Measurements from ENCODE around the gene CHL1. TPM values are rescaled to one million over a fixed set of nuclear protein-coding genes. Genes with fewer than 3 reads are reported as not detected.

Gene CHL1
- total and polyA plus RNA-seq, 2 experiments from 2014 or later: 1.4 to 1.9 TPM

DNA sequence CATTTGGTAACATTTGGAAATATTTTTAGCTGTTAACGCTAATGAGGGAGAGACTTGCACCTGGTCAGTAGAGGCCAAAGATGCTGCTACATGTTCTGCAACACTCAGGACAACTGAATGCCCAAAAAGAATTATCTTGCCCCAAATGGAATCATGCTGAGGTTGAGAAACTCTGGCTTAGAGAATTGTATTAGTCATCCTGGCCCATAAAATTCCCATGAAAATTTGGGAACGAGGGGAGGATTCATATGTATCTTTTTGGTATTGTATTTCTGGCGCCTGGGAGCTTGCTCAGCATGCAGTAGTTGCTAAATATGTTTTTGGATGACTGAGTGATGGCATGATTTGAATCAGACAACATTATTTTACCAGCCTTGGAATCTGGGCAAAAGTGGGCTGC is 59.9 kb downstream of the CHL1 start (continued):
- TF ChIP-seq, protein P1, sequence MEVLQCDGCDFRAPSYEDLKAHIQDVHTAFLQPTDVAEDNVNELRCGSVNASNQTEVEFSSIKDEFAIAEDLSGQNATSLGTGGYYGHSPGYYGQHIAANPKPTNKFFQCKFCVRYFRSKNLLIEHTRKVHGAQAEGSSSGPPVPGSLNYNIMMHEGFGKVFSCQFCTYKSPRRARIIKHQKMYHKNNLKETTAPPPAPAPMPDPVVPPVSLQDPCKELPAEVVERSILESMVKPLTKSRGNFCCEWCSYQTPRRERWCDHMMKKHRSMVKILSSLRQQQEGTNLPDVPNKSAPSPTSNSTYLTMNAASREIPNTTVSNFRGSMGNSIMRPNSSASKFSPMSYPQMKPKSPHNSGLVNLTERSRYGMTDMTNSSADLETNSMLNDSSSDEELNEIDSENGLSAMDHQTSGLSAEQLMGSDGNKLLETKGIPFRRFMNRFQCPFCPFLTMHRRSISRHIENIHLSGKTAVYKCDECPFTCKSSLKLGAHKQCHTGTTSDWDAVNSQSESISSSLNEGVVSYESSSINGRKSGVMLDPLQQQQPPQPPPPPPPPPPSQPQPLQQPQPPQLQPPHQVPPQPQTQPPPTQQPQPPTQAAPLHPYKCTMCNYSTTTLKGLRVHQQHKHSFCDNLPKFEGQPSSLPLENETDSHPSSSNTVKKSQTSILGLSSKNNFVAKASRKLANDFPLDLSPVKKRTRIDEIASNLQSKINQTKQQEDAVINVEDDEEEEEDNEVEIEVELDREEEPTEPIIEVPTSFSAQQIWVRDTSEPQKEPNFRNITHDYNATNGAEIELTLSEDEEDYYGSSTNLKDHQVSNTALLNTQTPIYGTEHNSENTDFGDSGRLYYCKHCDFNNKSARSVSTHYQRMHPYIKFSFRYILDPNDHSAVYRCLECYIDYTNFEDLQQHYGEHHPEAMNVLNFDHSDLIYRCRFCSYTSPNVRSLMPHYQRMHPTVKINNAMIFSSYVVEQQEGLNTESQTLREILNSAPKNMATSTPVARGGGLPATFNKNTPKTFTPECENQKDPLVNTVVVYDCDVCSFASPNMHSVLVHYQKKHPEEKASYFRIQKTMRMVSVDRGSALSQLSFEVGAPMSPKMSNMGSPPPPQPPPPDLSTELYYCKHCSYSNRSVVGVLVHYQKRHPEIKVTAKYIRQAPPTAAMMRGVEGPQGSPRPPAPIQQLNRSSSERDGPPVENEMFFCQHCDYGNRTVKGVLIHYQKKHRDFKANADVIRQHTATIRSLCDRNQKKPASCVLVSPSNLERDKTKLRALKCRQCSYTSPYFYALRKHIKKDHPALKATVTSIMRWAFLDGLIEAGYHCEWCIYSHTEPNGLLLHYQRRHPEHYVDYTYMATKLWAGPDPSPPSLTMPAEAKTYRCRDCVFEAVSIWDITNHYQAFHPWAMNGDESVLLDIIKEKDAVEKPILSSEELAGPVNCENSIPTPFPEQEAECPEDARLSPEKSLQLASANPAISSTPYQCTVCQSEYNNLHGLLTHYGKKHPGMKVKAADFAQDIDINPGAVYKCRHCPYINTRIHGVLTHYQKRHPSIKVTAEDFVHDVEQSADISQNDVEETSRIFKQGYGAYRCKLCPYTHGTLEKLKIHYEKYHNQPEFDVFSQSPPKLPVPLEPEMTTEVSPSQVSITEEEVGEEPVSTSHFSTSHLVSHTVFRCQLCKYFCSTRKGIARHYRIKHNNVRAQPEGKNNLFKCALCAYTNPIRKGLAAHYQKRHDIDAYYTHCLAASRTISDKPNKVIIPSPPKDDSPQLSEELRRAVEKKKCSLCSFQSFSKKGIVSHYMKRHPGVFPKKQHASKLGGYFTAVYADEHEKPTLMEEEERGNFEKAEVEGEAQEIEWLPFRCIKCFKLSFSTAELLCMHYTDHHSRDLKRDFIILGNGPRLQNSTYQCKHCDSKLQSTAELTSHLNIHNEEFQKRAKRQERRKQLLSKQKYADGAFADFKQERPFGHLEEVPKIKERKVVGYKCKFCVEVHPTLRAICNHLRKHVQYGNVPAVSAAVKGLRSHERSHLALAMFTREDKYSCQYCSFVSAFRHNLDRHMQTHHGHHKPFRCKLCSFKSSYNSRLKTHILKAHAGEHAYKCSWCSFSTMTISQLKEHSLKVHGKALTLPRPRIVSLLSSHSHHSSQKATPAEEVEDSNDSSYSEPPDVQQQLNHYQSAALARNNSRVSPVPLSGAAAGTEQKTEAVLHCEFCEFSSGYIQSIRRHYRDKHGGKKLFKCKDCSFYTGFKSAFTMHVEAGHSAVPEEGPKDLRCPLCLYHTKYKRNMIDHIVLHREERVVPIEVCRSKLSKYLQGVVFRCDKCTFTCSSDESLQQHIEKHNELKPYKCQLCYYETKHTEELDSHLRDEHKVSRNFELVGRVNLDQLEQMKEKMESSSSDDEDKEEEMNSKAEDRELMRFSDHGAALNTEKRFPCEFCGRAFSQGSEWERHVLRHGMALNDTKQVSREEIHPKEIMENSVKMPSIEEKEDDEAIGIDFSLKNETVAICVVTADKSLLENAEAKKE (CRISPR knock-in tag; IDR thresholded peaks at IDR 0.05): no peak
- TF ChIP-seq POLR2AphosphoS5 (IDR thresholded peaks at IDR 0.05; ENCODE audit: low read depth) (no peak), EZH2phosphoT487 (IDR thresholded peaks at IDR 0.05; ENCODE audit: unreplicated experiment) (no peak), STAT1 (IDR thresholded peaks at IDR 0.05; ENCODE audit: unreplicated experiment) (no peak), ZNF114 (CRISPR knock-in tag; IDR thresholded peaks at IDR 0.05) (no peak), ZNF331 (CRISPR knock-in tag; IDR thresholded peaks at IDR 0.05; ENCODE audit: low read depth) (no peak)
- TF ChIP-seq, protein P2, sequence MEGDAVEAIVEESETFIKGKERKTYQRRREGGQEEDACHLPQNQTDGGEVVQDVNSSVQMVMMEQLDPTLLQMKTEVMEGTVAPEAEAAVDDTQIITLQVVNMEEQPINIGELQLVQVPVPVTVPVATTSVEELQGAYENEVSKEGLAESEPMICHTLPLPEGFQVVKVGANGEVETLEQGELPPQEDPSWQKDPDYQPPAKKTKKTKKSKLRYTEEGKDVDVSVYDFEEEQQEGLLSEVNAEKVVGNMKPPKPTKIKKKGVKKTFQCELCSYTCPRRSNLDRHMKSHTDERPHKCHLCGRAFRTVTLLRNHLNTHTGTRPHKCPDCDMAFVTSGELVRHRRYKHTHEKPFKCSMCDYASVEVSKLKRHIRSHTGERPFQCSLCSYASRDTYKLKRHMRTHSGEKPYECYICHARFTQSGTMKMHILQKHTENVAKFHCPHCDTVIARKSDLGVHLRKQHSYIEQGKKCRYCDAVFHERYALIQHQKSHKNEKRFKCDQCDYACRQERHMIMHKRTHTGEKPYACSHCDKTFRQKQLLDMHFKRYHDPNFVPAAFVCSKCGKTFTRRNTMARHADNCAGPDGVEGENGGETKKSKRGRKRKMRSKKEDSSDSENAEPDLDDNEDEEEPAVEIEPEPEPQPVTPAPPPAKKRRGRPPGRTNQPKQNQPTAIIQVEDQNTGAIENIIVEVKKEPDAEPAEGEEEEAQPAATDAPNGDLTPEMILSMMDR (conservative IDR thresholded peaks at IDR 0.05; ENCODE audit: low read depth in 2 of 2): no peak

DNA sequence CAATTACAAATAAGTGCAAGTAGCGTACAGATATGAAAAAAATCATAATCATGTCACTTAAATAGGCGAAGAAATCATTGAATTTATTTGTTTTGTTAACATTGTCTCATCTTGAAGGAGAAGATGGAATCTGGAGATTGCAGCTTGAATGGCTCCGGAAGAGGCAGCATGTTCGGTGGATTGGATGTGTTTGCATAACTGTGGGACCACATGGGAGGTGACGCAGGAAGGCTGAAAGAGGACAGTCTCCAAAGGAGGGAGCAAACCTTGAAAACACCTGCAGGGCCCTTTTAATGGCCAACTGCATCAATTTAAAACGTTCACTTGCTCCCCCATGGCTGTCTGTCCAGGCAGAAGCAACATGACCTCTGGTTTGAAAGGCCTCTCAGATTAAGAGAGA is 61.3 kb downstream of the CHL1 start:
- H3K27me3 ChIP-seq (ENCODE audit: insufficient read depth): no peaks in the 10 kb centered on the region
- H3K27ac ChIP-seq (ENCODE audit: low read depth): no peak overlapping the region
- H3K36me3 ChIP-seq (ENCODE audit: insufficient read depth): no peaks in the 10 kb centered on the region
- no peaks in the 10 kb centered on the region for H3K9me2 ChIP-seq (ENCODE audit: insufficient read depth)
- H3K9me3 Mint-ChIP-seq: peaks cover 94% of the 10 kb centered on the region
- no peak overlapping the region for H3K27ac Mint-ChIP-seq
- peaks cover 22% of the 10 kb centered on the region; the same call in 2 of the 3 replicates for H3K36me3 Mint-ChIP-seq (ENCODE audit: low read depth)
- no peak overlapping the region for H3K4me3 Mint-ChIP-seq
- H3F3A ChIP-seq (replicated peaks; ENCODE audit: low read depth): no peaks in the 10 kb centered on the region
- H3K4me2 ChIP-seq: no peak overlapping the region
- no peaks in the 10 kb centered on the region for H3K4me1 Mint-ChIP-seq
- H3K4me3 ChIP-seq: no peak overlapping the region
- DNase-seq (ENCODE audit: low spot score): peak; percentile 41
- no peak overlapping the region for H2AFZ ChIP-seq
- no peaks in the 10 kb centered on the region for H3K79me2 ChIP-seq (replicated peaks; ENCODE audit: insufficient read depth)
- no peak for ATAC-seq
- no peaks in the 10 kb centered on the region for H4K20me1 ChIP-seq (replicated peaks; ENCODE audit: insufficient read depth)
- peaks cover 10% of the 10 kb centered on the region; the same call in 1 of the 2 replicates for H3K4me1 ChIP-seq (ENCODE audit: insufficient read depth)
- no peaks in the 10 kb centered on the region for H3K27me3 Mint-ChIP-seq (ENCODE audit: insufficient read depth, low read depth, poor library complexity)
- TF ChIP-seq, protein P3, sequence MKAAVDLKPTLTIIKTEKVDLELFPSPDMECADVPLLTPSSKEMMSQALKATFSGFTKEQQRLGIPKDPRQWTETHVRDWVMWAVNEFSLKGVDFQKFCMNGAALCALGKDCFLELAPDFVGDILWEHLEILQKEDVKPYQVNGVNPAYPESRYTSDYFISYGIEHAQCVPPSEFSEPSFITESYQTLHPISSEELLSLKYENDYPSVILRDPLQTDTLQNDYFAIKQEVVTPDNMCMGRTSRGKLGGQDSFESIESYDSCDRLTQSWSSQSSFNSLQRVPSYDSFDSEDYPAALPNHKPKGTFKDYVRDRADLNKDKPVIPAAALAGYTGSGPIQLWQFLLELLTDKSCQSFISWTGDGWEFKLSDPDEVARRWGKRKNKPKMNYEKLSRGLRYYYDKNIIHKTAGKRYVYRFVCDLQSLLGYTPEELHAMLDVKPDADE (IDR thresholded peaks at IDR 0.05): no peak
- TF ChIP-seq ZNF114 (CRISPR knock-in tag; IDR thresholded peaks at IDR 0.05) (no peak), CREB1 (CRISPR knock-in tag; IDR thresholded peaks at IDR 0.05; ENCODE audit: low read depth) (no peak), EZH2phosphoT487 (IDR thresholded peaks at IDR 0.05; ENCODE audit: unreplicated experiment) (no peak), STAT1 (IDR thresholded peaks at IDR 0.05; ENCODE audit: unreplicated experiment) (no peak), EZH2 (IDR thresholded peaks at IDR 0.05; ENCODE audit: low read depth, unreplicated experiment) (no peak), ZNF331 (CRISPR knock-in tag; IDR thresholded peaks at IDR 0.05; ENCODE audit: low read depth) (no peak), NANOG (IDR thresholded peaks at IDR 0.05; ENCODE audit: borderline replicate concordance) (no peak)
- TF ChIP-seq, protein P4, sequence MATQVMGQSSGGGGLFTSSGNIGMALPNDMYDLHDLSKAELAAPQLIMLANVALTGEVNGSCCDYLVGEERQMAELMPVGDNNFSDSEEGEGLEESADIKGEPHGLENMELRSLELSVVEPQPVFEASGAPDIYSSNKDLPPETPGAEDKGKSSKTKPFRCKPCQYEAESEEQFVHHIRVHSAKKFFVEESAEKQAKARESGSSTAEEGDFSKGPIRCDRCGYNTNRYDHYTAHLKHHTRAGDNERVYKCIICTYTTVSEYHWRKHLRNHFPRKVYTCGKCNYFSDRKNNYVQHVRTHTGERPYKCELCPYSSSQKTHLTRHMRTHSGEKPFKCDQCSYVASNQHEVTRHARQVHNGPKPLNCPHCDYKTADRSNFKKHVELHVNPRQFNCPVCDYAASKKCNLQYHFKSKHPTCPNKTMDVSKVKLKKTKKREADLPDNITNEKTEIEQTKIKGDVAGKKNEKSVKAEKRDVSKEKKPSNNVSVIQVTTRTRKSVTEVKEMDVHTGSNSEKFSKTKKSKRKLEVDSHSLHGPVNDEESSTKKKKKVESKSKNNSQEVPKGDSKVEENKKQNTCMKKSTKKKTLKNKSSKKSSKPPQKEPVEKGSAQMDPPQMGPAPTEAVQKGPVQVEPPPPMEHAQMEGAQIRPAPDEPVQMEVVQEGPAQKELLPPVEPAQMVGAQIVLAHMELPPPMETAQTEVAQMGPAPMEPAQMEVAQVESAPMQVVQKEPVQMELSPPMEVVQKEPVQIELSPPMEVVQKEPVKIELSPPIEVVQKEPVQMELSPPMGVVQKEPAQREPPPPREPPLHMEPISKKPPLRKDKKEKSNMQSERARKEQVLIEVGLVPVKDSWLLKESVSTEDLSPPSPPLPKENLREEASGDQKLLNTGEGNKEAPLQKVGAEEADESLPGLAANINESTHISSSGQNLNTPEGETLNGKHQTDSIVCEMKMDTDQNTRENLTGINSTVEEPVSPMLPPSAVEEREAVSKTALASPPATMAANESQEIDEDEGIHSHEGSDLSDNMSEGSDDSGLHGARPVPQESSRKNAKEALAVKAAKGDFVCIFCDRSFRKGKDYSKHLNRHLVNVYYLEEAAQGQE (IDR thresholded peaks at IDR 0.05; ENCODE audit: unreplicated experiment): no peak
